NCI-H187 treated with DMSO at 0.1 percent for 48 hours (cell line): ENCODE results near the gene TYW1B.
"Not testable (repeated sequence)": the region's sequence is repeated elsewhere in the genome, so short reads cannot be mapped to it uniquely, and the experiment has no call there.

Source experiments
- DNase-seq: peaks from one replicate; lab custom pipeline; 2025; lab: John Stamatoyannopoulos, UW

TYW1B gene

DNA sequence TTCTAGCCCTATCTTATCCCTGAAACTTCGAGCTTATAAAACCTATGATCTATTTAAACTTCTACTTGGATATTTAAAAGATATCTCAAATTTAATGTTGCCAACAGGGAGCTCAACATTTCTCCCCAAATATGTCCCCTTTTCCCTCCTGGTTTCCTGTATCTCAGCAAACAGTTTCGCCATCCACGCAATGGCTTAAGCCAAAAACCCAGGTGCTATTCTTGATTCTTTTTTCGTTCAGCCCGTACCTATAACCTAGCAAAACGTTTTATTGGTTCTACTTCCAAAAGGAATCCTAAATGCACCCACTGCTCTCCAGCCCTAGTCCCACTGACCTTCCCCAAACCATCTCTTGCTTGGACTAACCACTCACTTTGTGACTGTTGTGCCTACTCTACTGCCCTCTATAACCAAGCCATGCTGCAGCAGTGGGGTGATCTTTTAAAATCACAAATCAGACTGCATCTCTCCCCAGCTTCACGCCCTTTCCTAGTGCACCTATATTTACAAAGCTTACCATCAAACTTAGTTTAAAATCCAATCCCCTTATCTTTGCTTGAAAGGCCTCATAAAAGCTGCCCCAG is 201.5 kb downstream of the TYW1B start:
- not testable (repeated sequence) for DNase-seq

DNA sequence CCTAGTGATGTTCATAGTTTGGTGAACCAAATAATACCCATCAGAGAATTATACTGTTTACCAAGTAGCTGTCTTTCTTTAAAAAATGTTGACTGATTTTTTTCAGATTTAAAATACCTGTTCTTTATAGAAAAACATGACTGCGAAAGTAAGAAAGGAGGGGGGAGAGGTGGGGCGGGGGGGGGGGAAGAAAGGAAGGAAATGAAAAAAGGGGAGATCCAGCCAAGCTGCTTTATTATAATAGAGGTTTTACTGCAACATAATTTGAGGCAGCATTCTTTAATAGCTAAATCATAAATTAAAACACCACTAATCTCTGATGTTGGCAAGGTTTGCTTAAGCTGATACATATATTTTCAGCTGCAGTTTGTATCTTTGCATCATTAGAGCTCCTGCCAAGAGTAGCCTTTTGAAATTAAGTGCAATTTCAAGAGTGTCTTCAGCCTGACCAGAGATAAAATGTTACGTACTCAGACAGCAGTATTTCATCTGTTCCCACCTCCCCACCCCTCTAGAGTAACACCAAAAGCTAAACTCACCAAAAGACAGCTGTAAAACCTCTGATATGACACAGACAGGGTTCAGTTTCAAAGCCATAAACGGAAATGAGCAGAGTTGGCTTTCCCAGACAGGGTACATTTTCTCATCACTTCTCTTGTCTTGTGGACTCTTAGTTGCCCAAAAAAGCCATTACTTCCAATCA is 202.1 kb downstream of the TYW1B start:
- DNase-seq, result not testable (repeated sequence)

DNA sequence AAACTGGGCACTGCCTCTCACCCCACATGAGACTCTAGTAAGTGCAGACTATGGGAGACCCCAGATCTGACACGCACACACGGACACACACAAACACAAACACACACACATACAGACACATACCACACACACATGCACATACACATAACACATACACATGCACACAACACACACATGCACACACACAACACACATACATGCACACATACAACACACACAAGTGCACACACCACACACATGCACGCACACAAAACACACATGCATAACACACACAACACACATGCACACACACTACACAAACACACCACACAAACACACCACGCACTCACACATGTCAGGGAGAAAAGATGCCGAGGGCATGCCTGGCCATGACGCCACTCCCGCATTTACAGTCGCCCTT is 205.5 kb downstream of the TYW1B start:
- DNase-seq, result no peak

DNA sequence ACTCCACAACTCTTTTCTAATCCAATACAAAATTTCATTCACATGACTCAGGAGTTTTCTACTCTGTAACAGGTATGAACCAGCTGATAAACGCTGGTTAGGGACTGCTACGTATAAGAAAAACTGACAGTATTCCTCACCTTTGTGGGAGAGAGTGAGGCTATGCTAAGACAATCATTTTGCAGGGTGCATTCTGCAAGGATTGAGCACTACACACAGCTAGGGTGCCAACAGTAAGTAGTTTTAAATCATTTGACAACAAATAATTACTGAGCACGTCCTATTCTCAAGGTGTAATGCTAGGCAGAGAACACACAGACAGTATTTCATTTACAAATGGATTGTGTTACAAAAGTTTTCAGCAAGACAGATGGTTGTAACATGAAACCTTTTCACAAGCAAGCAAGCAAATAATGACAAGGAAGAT is 206.2 kb downstream of the TYW1B start:
- DNase-seq, result not testable (repeated sequence)

DNA sequence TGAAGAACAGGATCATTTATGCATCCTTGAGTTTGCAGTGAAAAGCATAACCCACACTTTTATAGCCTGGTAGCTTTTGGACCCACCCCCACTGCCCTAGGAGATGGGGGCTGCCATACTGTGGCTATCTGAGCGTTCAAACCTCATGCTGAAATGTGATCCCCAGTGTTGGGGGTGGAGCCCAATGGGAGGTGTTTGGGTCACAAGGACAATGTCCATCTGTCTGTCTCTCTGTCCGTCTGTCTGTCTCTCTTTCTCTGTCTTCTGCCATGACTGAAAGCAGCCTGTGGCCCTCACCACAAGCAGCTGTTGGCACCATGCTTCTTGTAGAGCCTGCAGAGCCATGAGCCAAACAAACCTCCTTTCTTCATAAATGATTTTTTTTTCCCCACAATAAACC is 207.1 kb downstream of the TYW1B start:
- not testable (repeated sequence) for DNase-seq

DNA sequence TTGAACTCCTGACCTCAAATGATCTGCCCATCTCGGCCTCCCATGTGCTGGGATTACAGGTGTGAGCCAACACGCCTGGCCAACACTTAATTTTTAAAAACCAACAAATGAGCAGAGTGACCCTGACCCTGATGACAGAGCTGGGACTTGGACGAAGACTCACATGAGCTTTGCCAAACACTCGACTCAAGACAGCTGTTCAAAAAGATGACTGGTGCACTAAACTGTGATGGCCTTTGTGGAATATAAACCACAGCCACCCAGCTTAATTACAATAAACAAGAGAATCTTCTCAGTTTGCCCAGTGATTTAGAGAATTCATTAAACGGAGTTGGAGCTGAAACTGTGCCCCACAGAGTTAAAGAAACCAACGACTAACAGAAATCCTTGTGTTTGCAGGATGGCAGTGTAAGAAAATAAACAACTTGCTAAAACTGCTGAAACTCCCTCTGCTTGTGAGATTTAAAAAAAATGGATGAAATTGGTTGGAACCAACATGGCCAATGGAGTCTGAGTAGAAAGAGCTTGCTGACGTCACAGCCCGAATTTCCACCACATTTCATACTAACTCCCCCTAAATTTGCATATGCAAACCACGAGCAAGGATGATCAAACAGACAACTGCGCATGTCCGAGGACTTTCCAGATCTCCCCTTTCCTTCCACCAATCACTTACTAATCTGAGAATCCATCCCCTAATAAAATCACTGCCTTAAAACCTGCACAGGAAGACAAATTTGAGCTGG is 209.4 kb downstream of the TYW1B start:
- not testable (repeated sequence) for DNase-seq

DNA sequence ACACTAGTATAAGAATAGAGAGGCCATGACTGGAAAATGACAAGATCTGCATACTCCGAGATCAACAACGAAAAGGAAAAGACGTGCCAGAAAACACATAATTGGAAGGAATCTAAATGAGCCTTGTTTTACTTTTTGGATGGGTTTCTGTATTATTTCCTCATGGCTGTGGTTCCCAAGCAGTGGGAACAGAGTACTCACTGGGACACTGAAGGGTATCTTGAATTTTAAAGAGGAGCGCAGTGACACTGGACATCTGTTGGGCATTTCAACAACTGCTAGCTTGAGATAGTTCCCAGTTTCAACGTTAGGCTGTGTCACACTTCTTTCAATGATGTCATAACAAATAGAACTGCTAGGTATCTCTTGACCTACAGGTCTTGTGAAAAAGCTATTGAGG is 218.2 kb downstream of the TYW1B start:
- DNase-seq, result not testable (repeated sequence)

DNA sequence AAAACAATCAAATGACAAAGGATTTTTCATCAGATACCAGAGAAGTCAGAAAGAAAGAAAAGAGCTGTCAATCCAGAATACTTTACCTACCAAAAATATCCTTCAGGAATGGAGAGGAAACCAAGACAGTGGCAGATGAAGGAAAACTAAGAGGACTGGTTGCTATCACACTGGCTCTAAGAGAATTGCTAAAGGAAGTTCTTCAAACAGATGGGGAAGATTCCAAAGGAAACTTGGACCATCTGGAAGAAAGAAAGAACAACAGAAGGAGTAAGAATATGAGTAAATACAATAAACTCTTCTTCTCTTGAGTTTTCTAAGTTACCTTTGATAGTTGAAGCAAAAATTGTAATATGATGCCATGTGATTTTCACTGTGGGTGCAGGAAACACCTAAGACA is 220.0 kb downstream of the TYW1B start:
- DNase-seq, result not testable (repeated sequence)

DNA sequence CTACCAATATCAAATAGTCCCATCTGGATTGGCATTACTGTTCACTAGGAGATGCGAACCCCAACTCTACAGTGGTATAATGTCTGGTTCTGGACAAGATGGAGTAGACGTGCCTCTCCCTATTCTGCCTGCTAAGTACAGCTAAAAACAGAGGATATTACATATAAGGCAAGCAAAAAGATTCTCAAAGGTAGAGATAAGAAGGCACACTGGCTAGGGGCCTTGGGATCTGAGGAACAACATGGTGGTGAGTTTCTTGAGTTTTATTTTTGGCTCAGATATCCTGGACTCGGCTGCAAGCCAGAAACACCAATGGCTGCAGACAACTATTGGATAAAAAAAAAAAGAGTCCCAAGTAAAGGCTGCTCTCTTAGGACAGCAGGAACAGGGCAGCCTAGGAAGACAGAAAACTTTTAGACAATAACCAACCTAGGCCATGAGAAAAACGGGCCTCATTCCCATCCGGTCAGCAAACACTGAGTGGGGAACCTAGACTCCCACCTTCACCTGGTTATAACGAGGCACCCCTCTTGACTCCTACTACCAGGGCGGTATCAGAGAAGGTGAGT is 222.1 kb downstream of the TYW1B start:
- DNase-seq, result not testable (repeated sequence)

DNA sequence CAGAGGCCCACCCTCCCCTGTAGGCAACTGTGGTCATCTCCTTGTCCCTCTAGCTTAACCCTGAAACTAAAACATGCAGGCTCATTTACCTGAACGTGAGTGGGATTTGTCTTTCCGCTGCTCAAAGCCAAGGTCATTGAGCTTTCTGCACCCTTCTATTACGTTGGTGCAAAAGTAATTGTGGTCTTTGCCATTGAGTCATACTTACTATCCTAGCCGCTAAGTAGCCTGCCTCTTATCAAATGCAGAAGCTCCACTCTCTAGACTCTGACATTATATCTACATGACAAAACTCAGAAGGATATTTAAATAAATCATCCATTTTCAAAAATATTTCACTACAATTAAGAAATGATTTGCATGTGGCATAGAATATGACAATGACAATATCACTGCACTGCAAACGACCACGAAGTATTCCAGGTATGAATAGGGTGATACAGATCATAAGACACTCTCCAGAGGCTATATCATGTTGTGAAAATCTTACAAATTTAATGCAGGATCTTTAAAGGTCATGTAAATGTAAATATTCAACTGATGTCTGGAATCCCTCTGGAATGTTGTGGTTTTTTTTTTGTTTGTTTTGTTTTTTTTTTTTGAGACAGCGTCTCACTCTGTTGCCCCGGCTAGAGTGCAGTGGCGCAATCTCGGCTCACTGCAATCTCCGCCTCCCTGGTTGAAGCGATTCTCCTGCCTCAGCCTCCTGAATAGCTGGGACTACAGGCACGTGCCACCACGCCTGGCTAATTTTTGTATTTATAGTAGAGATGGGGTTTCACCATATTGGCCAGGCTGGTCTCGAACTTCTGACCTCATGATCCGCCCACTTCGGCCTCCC is 223.0 kb downstream of the TYW1B start:
- not testable (repeated sequence) for DNase-seq

DNA sequence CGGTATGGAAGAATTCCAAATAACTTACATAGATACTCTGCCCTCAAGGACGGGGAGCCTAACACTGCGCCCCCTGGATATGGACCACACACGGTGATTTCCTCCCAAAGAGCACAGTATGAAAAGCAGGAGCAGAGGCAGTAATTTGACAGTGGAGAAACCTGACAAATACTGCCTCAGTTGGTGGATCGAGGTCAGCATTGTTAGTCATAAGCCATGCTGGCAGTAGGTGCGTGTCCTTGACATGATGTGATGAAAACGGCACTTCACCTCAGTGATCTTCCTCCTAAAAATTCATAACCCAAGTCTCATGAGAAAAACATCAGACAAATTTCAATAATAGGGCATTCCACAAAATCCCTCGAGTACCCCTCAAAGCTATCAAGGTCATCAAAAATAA is 224.5 kb downstream of the TYW1B start:
- not testable (repeated sequence) for DNase-seq

DNA sequence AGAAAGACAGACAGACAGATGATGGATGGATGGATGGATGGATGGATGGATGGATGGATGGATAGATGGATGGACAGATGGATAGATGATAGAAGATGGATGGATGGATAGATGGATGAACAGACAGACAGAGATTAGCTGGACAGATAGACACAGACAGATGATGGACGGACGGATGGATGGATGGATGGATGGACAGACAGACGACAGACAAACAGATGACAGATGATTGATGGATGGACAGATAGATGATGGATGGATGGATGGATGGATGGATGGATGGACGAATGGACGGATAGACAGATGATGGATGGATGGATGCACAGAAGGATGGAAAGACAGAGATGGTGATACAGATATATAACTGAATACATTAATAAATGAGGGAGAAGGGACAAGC is 224.9 kb downstream of the TYW1B start:
- DNase-seq, result no peak

DNA sequence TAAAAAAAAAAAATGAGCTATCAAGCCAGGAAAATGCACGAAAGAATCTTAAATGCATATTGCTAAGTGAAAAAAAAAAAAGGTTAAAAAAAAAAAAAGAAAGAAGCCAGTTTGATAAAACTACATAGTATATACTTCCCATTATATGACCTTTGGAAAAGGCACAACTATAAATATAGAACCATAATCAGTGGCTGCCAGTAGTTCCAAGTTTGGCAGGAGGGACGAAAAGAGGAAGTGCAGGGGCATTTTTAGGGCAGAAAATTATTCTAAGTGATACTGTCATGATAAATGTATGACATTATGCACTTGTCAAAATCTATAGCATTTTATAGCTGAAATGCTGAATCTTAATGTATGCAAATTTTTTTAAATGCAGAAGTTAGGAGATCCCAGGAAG is 226.3 kb downstream of the TYW1B start:
- not testable (repeated sequence) for DNase-seq

DNA sequence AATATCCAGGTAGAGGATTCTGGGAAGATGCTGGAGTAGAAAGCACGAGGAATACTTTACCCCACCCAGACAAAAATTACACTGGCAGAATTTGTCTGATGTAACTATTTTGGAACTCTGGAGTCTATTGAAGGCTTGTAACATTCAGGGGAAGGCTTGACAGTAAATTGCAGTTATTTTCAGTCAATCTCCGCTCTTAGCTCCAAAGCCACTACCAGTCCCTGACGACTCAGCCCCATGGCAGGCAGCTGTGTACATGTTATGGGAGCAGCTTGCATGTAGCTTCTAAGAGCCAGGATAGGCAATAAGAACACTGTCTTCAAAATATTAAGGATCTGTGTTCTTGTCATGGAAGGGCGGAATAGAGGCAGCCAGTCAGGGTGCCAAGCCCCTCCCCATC is 238.0 kb downstream of the TYW1B start:
- not testable (repeated sequence) for DNase-seq

DNA sequence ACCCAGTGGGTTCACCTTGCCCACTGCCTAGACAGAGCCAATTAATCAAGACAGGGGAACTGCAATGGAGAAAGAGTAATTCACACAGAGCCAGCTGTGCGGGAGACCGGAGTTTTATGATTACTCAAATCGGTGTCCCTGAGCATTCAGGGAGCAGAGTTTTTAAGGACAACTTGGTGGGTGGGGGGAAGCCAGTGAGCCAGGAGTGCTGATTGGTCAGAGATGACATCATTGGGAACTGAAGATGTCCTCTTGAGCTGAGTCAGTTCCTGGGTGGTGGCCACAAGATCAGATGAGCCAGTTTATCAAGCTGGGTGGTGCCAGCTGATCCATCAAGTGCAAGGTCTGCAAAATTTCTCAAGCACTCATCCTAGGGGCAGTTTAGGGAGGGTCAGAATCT is 240.7 kb downstream of the TYW1B start:
- DNase-seq, result not testable (repeated sequence)

DNA sequence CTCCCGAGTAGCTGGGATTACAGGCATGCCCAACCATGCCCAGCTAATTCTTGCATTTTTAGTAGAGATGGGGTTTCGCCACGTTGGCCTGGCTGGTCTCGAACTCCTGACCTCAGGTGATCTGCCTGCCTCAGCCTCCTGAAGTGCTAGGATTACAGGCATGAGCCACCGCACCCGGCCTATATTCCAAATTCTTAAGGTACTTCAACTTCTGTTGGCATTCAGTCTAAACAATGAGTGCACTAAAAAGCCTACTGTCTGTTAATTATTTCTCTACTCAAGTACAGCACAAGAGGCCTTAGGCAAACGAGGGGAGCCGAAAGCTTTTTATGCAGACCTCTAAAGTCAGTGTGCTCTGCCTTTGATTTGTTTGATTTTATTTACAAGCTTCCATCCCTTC is 243.4 kb downstream of the TYW1B start:
- DNase-seq, result not testable (repeated sequence)

DNA sequence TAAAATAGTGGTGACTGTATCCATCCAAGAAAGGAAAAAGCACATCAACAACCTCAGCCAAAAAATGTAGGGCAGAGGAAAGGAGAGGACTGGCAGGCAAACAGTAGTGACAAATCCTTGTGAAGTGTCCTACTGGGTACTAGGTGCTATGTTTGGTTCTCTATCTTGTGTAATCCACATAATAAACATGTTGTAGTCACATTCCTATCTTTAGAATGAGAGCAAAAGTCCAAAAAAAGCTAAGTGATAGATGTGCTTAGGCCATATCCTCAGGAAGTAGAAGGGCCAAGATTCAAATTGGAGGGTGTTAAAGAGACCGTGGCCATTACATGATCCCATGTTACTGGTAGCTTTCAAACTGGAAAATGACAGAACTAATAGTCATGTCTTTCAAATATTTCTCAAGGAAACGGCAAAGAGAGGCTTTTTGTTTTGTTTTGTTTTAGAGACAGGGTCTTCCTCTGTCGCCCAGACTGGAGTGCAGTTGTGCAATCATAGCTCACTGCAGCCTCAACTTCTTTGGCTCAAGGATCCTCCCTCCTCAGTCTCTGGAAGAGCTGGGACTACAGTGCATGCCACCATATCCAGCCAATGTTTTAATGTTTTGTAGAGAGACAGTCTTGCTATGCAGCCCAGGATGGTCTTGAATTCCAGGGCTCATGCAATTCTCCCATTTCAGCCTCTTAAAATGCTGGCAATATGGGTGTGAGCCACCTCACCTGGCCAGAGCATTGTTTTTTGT is 244.2 kb downstream of the TYW1B start:
- DNase-seq, result not testable (repeated sequence)

DNA sequence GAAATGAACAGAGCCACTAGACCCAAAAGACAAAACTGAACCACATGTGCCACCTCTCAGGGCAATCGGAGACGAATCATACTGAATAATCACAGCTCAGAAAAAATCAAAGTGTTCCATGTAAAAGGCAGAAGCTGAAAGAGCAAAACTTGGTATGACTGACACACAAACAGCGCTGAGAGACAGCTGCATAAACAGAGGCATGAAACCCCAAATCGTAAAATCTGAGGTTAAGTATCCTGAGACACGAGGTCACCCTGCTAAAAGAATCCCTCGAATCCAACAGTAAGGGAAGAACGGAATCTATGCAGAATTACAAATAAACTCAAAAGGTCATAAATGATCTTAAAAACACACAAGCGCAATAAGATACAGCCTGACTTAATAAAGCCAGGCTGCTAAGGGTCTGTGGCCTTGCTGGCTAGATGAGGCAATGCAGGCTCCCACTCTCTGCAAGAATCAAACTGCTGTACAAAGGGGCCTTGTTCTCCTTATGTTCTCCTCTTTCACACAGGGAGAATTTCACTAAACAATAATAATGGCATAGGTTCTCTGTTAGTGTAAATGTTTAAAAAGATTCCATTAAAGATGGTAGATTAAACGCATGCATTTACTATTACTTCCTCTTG is 247.7 kb downstream of the TYW1B start:
- not testable (repeated sequence) for DNase-seq

DNA sequence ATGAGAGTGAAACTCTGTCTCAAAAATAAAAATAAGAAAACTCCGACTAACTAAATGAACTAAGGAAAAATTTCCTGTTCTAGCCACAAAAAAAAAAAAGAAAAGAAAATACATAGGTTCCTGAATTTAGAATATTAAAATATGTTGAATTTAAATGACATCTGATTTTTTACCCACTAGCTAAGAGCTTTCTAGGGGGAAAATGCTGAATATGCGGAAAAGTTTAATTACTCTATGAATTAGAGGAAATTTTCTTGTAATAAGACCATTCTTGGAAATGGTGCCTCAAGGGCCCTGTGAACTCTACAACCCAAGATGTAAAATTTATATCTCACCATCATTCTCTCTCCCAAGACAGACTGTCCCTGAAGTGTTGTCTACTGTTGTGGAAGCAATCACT is 250.9 kb downstream of the TYW1B start:
- DNase-seq, result no peak

DNA sequence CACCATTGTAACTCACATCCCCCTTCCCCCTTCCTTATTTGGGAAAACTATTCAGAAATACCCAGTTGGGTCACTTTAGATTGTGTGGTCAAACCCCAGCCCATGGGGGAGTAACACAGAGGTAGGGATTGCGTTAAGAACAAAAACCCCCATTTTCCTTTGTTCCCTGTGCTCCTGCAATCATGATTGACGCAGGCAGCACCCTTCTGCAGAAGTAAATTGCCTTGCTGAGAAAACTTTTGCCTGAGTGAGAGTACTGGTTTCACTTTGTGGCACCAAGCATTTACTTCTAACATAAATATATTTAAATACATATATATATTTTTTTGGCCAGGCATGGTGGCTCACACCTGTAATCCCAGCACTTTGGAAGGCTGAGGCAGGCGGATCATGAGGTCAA is 266.0 kb downstream of the TYW1B start:
- not testable (repeated sequence) for DNase-seq

DNA sequence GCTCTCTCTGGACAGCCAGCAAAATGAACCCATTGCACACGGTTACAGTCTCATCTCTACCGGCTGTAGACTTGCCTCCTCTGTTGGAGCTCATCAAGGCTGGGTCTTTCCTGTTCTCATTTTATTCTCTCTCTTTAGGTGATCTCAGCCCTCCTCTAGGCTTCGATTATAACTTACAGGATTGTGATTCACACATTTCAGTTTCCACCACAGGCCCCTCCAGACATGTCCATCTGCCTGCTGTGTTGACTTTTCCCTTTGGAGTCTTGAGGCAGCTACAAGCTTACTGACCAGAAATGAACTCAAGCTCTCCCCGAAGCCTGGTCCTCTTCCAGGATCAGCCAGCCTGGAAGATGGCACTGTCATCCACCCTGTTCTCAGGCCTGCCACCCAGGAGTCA is 268.5 kb downstream of the TYW1B start:
- DNase-seq, result not testable (repeated sequence)
